K562 (cell line): ENCODE measurements around the gene KIF17. TPM values are rescaled to one million over a fixed set of nuclear protein-coding genes. Genes with fewer than 3 reads are reported as not detected.
A peak's percentile ranks its signal among the peaks of the same experiment; 100 is the strongest.

Source experiments
- BMI1 ChIP-seq: fragments of 150-350 bp; IDR thresholded peaks from 2 replicates; pipeline ENCODE4 v1.6.1; 2014; ENCODE audit warnings: low read length
- CBX1 ChIP-seq: sonication (generic); IDR thresholded peaks from 2 replicates; pipeline ENCODE4 v1.6.1; 2016; ENCODE audit warnings: antibody characterized with exemption, low read depth, mild to moderate bottlenecking
- CC2D1A ChIP-seq: fragments of 450-650 bp; IDR thresholded peaks from 2 replicates; pipeline ENCODE4 v1.6.1; 2017; ENCODE audit warnings: mild to moderate bottlenecking
- CEBPG ChIP-seq, 3 experiments: fragments of 200-800 bp in 1 of 3; sonication (Bioruptor generic) in 1 of 3; sonication (generic) in 1 of 3; formaldehyde crosslinking in 1 of 3; IDR thresholded peaks in 2 of 3; conservative IDR thresholded peaks in 1 of 3; 2 replicates each; pipeline versions ENCODE4 v1.6.1 to v1.8.0; 2016 to 2022; ENCODE audit warnings: missing compliant biosample characterization in 2 of 3, missing genetic modification characterization in 2 of 3, mild to moderate bottlenecking in 1 of 3, missing genetic modification reagents in 1 of 3
- DDX20 ChIP-seq: fragments of 450-650 bp; IDR thresholded peaks from 2 replicates; pipeline ENCODE4 v1.6.1; 2016; ENCODE audit warnings: missing genetic modification characterization, low read depth, mild to moderate bottlenecking, missing compliant biosample characterization, moderate library complexity
- ESRRA ChIP-seq: fragments of 450-650 bp; IDR thresholded peaks from 2 replicates; pipeline ENCODE4 v1.6.1; 2014; ENCODE audit warnings: low read depth, mild to moderate bottlenecking, moderate library complexity, borderline replicate concordance
- GATAD2B ChIP-seq: fragments of 450-650 bp; IDR thresholded peaks from 2 replicates; pipeline ENCODE4 v1.6.1; 2017; ENCODE audit warnings: mild to moderate bottlenecking, borderline replicate concordance
- HDAC3 ChIP-seq: fragments of 450-650 bp; IDR thresholded peaks from 2 replicates; pipeline ENCODE4 v1.6.1; 2018; ENCODE audit warnings: borderline replicate concordance, mild to moderate bottlenecking, moderate library complexity; ENCODE audit not compliant: partially characterized antibody
- MCM7 ChIP-seq, 2 experiments: fragments of 450-650 bp; IDR thresholded peaks; 2 replicates each; pipeline ENCODE4 v1.6.1; 2016 to 2018
- MEF2A ChIP-seq: IDR thresholded peaks from 2 replicates; pipeline ENCODE4 v1.6.1; 2011; ENCODE audit warnings: low read depth, mild to moderate bottlenecking, low read length, moderate library complexity; ENCODE audit not compliant: control insufficient read depth
- PML ChIP-seq: IDR thresholded peaks from 2 replicates; pipeline ENCODE4 v1.6.1; 2012; ENCODE audit warnings: low read length, inconsistent platforms
- RBFOX2 ChIP-seq: fragments of 200-400 bp; formaldehyde crosslinking; IDR thresholded peaks from 2 replicates; pipeline ENCODE4 v1.6.1; 2017; ENCODE audit warnings: low read depth, mild to moderate bottlenecking, low read length, moderate library complexity
- SIN3B ChIP-seq: fragments of 450-650 bp; IDR thresholded peaks from 2 replicates; pipeline ENCODE4 v1.6.1; 2017; ENCODE audit warnings: low read depth, mild to moderate bottlenecking, moderate library complexity
- SPI1 ChIP-seq: IDR thresholded peaks from 2 replicates; pipeline ENCODE4 v1.6.1; 2011; ENCODE audit warnings: low read depth, low read length, control low read depth, borderline replicate concordance
- SREBF1 ChIP-seq: fragments of 150-350 bp; IDR thresholded peaks from 2 replicates; pipeline ENCODE4 v1.6.1; 2014; ENCODE audit warnings: antibody characterized with exemption, low read depth, low read length, borderline replicate concordance
- SRSF1 ChIP-seq: fragments of 200-400 bp; formaldehyde crosslinking; IDR thresholded peaks from 2 replicates; pipeline ENCODE4 v1.6.1; 2017; ENCODE audit warnings: mild to moderate bottlenecking, low read depth, low read length, moderate library complexity
- TARDBP ChIP-seq: fragments of 450-650 bp; IDR thresholded peaks from 2 replicates; pipeline ENCODE4 v1.6.1; 2016
- XRCC5 ChIP-seq: fragments of 200-400 bp; formaldehyde crosslinking; IDR thresholded peaks from 2 replicates; pipeline ENCODE4 v1.6.1; 2017; ENCODE audit warnings: low read depth, mild to moderate bottlenecking, low read length
- ZC3H8 ChIP-seq: fragments of 450-650 bp; IDR thresholded peaks from 2 replicates; pipeline ENCODE4 v1.6.1; 2017
- ZFP1 ChIP-seq: fragments of 450-650 bp; formaldehyde crosslinking; IDR thresholded peaks from 2 replicates; pipeline ENCODE4 v1.4.0; 2020; ENCODE audit warnings: mild to moderate bottlenecking, mixed read lengths
- ZNF165 ChIP-seq: fragments of 250-450 bp; sonication (Bioruptor Pico); IDR thresholded peaks from 2 replicates; pipeline ENCODE4 v1.4.0; 2020; ENCODE audit warnings: borderline replicate concordance
- ZNF324 ChIP-seq: fragments of 250-450 bp; sonication (Bioruptor Pico); IDR thresholded peaks from 2 replicates; pipeline ENCODE4 v1.4.0; 2020; ENCODE audit warnings: mild to moderate bottlenecking
- ZNF561 ChIP-seq: fragments of 450-650 bp; formaldehyde crosslinking; conservative IDR thresholded peaks from 2 replicates; pipeline ENCODE4 v1.4.0; 2020; ENCODE audit warnings: mild to moderate bottlenecking, moderate library complexity
- polyA plus RNA-seq, 8 experiments: library from polyadenylated mRNA; depleted of rRNA in 4 of 8; stranded (reverse) in 5 of 8; unstranded in 3 of 8; fragments of >200 nt; fragmentation: Nextera tagmentation in 2 of 8; fragmentation: Illumina TruSeq in 1 of 8; extraction: Ambion mirVana in 2 of 8; extraction: Trizol in 1 of 8; gene quantifications; 2 replicates each; pipeline versions ENCODE4 v1.2.1 to v1.2.3, GENCODE V29; 2011 to 2014; ENCODE audit warnings: inconsistent platforms in 1 of 8, missing spikeins in 1 of 8
- total RNA-seq, 7 experiments: library from RNA; depleted of rRNA in 6 of 7; stranded (reverse); fragments of >200 nt in 6 of 7; fragmentation: Illumina TruSeq in 2 of 7; extraction: Trizol in 2 of 7; gene quantifications; 2 replicates each; pipeline versions ENCODE4 v1.2.1 to v1.2.3, GENCODE V29; 2011 to 2021; ENCODE audit warnings: low replicate concordance in 1 of 7
- TF ChIP-seq, protein P1 (sequence below): fragments of 450-650 bp; formaldehyde crosslinking; IDR thresholded peaks from 2 replicates; pipeline ENCODE4 v1.4.0; 2020; ENCODE audit warnings: mild to moderate bottlenecking, moderate library complexity
- TF ChIP-seq, protein P2 (sequence below): sonication (generic); formaldehyde crosslinking; IDR thresholded peaks from 2 replicates; pipeline ENCODE4 v1.4.0; 2020; ENCODE audit warnings: mild to moderate bottlenecking, missing genetic modification reagents
- TF ChIP-seq, protein P3 (sequence below): fragments of 450-650 bp; IDR thresholded peaks from 2 replicates; pipeline ENCODE4 v1.6.1; 2016

Gene KIF17
- total and polyA plus RNA-seq, 9 of the 15 experiments (the other 6 are each of a cell fraction or from before 2014, with no cell fraction given): 0.04 to 0.47 (median 0.18) TPM; not detected in 5

DNA sequence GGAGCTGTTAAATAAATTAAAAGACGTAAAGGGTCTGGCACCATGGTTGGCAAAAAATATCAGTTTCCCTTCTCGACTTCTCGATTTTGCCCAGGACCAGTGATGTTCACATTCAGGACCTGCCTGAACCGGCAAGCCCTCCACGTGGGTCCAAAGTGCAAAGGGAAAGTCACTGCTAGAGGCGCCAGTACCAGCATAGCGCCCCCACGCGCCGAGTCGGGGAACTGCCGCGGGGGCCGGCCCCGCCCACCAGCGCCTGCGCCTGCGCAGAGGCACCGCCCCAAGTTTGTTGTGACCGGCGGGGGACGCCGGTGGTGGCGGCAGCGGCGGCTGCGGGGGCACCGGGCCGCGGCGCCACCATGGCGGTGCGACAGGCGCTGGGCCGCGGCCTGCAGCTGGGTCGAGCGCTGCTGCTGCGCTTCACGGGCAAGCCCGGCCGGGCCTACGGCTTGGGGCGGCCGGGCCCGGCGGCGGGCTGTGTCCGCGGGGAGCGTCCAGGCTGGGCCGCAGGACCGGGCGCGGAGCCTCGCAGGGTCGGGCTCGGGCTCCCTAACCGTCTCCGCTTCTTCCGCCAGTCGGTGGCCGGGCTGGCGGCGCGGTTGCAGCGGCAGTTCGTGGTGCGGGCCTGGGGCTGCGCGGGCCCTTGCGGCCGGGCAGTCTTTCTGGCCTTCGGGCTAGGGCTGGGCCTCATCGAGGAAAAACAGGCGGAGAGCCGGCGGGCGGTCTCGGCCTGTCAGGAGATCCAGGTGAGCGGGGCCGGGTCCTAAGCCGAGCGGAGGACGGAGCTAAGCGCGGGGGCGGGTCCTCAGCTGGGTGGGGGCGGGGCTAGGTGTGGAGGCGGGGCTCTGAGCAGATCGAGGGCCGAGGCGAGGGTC is 84.4 kb downstream of the KIF17 start, which contains the start of gene PINK1 (continued):
- peak; percentile 89; the same call in 1 of the 2 replicates for TF ChIP-seq GATAD2B
- peak; percentile 65; the same call in 1 of the 2 replicates for TF ChIP-seq SIN3B
- TF ChIP-seq SRSF1: no peak
- TF ChIP-seq DDX20: no peak
- no peak for TF ChIP-seq ZNF324 (CRISPR knock-in tag)
- TF ChIP-seq ZNF165 (CRISPR knock-in tag): no peak
- TF ChIP-seq SREBF1: no peak
- no peak for TF ChIP-seq MCM7 (IDR thresholded peaks at IDR 0.05)
- TF ChIP-seq MEF2A: no peak
- TF ChIP-seq ESRRA: no peak; the same call in 1 of the 2 replicates
- no peak for TF ChIP-seq ZFP1 (CRISPR knock-in tag)
- TF ChIP-seq XRCC5: no peak; the same call in 1 of the 2 replicates
- TF ChIP-seq CC2D1A: no peak
- 0 out of 2 replicates have a peak, but pooled peaks have one; percentile 28 for TF ChIP-seq PML
- TF ChIP-seq, protein P1, sequence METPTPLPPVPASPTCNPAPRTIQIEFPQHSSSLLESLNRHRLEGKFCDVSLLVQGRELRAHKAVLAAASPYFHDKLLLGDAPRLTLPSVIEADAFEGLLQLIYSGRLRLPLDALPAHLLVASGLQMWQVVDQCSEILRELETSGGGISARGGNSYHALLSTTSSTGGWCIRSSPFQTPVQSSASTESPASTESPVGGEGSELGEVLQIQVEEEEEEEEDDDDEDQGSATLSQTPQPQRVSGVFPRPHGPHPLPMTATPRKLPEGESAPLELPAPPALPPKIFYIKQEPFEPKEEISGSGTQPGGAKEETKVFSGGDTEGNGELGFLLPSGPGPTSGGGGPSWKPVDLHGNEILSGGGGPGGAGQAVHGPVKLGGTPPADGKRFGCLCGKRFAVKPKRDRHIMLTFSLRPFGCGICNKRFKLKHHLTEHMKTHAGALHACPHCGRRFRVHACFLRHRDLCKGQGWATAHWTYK: no peak
- TF ChIP-seq ZC3H8: no peak
- peak; percentile 70 for TF ChIP-seq CBX1
- peak; percentile 73 for TF ChIP-seq RBFOX2
- no peak for TF ChIP-seq HDAC3
- TF ChIP-seq, protein P2, sequence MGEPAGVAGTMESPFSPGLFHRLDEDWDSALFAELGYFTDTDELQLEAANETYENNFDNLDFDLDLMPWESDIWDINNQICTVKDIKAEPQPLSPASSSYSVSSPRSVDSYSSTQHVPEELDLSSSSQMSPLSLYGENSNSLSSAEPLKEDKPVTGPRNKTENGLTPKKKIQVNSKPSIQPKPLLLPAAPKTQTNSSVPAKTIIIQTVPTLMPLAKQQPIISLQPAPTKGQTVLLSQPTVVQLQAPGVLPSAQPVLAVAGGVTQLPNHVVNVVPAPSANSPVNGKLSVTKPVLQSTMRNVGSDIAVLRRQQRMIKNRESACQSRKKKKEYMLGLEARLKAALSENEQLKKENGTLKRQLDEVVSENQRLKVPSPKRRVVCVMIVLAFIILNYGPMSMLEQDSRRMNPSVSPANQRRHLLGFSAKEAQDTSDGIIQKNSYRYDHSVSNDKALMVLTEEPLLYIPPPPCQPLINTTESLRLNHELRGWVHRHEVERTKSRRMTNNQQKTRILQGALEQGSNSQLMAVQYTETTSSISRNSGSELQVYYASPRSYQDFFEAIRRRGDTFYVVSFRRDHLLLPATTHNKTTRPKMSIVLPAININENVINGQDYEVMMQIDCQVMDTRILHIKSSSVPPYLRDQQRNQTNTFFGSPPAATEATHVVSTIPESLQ (CRISPR knock-in tag): no peak; the same call in 1 of the 2 replicates
- TF ChIP-seq, protein P3, sequence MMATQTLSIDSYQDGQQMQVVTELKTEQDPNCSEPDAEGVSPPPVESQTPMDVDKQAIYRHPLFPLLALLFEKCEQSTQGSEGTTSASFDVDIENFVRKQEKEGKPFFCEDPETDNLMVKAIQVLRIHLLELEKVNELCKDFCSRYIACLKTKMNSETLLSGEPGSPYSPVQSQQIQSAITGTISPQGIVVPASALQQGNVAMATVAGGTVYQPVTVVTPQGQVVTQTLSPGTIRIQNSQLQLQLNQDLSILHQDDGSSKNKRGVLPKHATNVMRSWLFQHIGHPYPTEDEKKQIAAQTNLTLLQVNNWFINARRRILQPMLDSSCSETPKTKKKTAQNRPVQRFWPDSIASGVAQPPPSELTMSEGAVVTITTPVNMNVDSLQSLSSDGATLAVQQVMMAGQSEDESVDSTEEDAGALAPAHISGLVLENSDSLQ: 0 out of 2 replicates have a peak, but pooled peaks have one; percentile 24
- no peak for TF ChIP-seq TARDBP
- no peak for TF ChIP-seq BMI1
- TF ChIP-seq SPI1: no peak
- TF ChIP-seq ZNF561 (CRISPR knock-in tag): no peak
- TF ChIP-seq CEBPG (CRISPR knock-in tag; IDR thresholded peaks at IDR 0.05): no peak
- TF ChIP-seq CEBPG (tag; conservative IDR thresholded peaks at IDR 0.05 in 1 of 2, IDR thresholded peaks at IDR 0.05 in 1 of 2): no peak
